H9 (cell line): Measurements from ENCODE around the gene GLRA2. TPM values are rescaled to one million over a fixed set of nuclear protein-coding genes. Genes with fewer than 3 reads are reported as not detected.

Source experiments
- DNase-seq: peaks from one replicate; pipeline ENCODE4 v3.0.0-alpha.2; 2017
- H2AFZ ChIP-seq: one replicate; pipeline ENCODE4 v1.6.1; 2013; ENCODE audit warnings: mild to moderate bottlenecking, low read length, control low read depth, moderate library complexity
- H2AK5ac ChIP-seq: 2 replicates; pipeline ENCODE4 v1.6.1; 2013; ENCODE audit warnings: low read length, control low read depth, mixed read lengths; ENCODE audit not compliant: insufficient read length
- H2BK120ac ChIP-seq: one replicate; pipeline ENCODE4 v1.6.1; 2013; ENCODE audit warnings: low read depth, mild to moderate bottlenecking, low read length, control low read depth, inconsistent platforms; ENCODE audit not compliant: poor library complexity, severe bottlenecking
- H2BK12ac ChIP-seq: 2 replicates; pipeline ENCODE4 v1.6.1; 2013; ENCODE audit warnings: low read length, control low read depth, mixed read lengths, low read depth; ENCODE audit not compliant: insufficient read length
- H2BK15ac ChIP-seq: 2 replicates; pipeline ENCODE4 v1.6.1; 2013; ENCODE audit warnings: low read depth, low read length, control low read depth
- H2BK20ac ChIP-seq: one replicate; pipeline ENCODE4 v1.6.1; 2013; ENCODE audit warnings: low read depth, mild to moderate bottlenecking, low read length, control low read depth, inconsistent platforms; ENCODE audit not compliant: poor library complexity, severe bottlenecking
- H2BK5ac ChIP-seq: 2 replicates; pipeline ENCODE4 v1.6.1; 2013; ENCODE audit warnings: low read length, control low read depth, mixed read lengths; ENCODE audit not compliant: insufficient read length
- H3K14ac ChIP-seq: 2 replicates; pipeline ENCODE4 v1.6.1; 2013; ENCODE audit warnings: low read length, control low read depth; ENCODE audit not compliant: insufficient read depth
- H3K18ac ChIP-seq: 2 replicates; pipeline ENCODE4 v1.6.1; 2013; ENCODE audit warnings: low read depth, mild to moderate bottlenecking, mixed read lengths, low read length, control low read depth; ENCODE audit not compliant: insufficient read length
- H3K23ac ChIP-seq: 2 replicates; pipeline ENCODE4 v1.6.1; 2013; ENCODE audit warnings: low read length, control low read depth, mixed read lengths, low read depth; ENCODE audit not compliant: insufficient read length
- H3K23me2 ChIP-seq: 2 replicates; pipeline ENCODE4 v1.6.1; 2013; ENCODE audit warnings: low read depth, mild to moderate bottlenecking, mixed read lengths, low read length, control low read depth; ENCODE audit not compliant: insufficient read length, poor library complexity, severe bottlenecking
- H3K27ac ChIP-seq: 2 replicates; pipeline ENCODE4 v1.5.1; 2013; ENCODE audit warnings: low read length, control low read depth, mixed read lengths, low read depth; ENCODE audit not compliant: insufficient read length
- H3K27me3 ChIP-seq: 2 replicates; pipeline ENCODE4 v1.6.1; 2013; ENCODE audit warnings: low read length, control low read depth, inconsistent platforms; ENCODE audit not compliant: insufficient read depth
- H3K4ac ChIP-seq: 2 replicates; pipeline ENCODE4 v1.6.1; 2013; ENCODE audit warnings: low read depth, mild to moderate bottlenecking, control low read depth, inconsistent platforms, low read length, moderate library complexity
- H3K4me1 ChIP-seq: 2 replicates; pipeline ENCODE4 v1.6.1; 2013; ENCODE audit warnings: low read length, control low read depth, inconsistent platforms; ENCODE audit not compliant: insufficient read depth
- H3K4me2 ChIP-seq: 2 replicates; pipeline ENCODE4 v1.6.1; 2013; ENCODE audit warnings: low read length, control low read depth, mixed read lengths; ENCODE audit not compliant: insufficient read length, insufficient read depth
- H3K56ac ChIP-seq: 2 replicates; pipeline ENCODE4 v1.6.1; 2013; ENCODE audit warnings: low read depth, mild to moderate bottlenecking, mixed read lengths, low read length, control low read depth; ENCODE audit not compliant: insufficient read length
- H3K79me1 ChIP-seq: 2 replicates; pipeline ENCODE4 v1.6.1; 2013; ENCODE audit warnings: low read depth, mild to moderate bottlenecking, moderate library complexity, low read length, control low read depth, inconsistent platforms; ENCODE audit not compliant: insufficient read depth, poor library complexity, severe bottlenecking
- H3K79me2 ChIP-seq: 2 replicates; pipeline ENCODE4 v1.6.1; 2013; ENCODE audit warnings: low read length, control low read depth, inconsistent platforms; ENCODE audit not compliant: insufficient read depth
- H3K9ac ChIP-seq: 2 replicates; pipeline ENCODE4 v1.6.1; 2013; ENCODE audit warnings: low read length, control low read depth, mixed read lengths; ENCODE audit not compliant: insufficient read length; ENCODE audit errors: extremely low read depth
- H3K9me3 ChIP-seq: one replicate; pipeline ENCODE4 v1.6.1; 2013; ENCODE audit warnings: low read depth, low read length, inconsistent platforms; ENCODE audit not compliant: control insufficient read depth
- H3T11ph ChIP-seq: one replicate; pipeline ENCODE4 v1.6.1; 2013; ENCODE audit warnings: mild to moderate bottlenecking, low read length, control low read depth, inconsistent platforms
- H4K20me1 ChIP-seq: one replicate; pipeline ENCODE4 v1.6.1; 2013; ENCODE audit not compliant: control insufficient read depth, insufficient read length, insufficient read depth
- H4K5ac ChIP-seq: 2 replicates; pipeline ENCODE4 v1.6.1; 2013; ENCODE audit warnings: low read depth, mild to moderate bottlenecking, mixed read lengths, low read length, control low read depth; ENCODE audit not compliant: insufficient read length
- H4K8ac ChIP-seq: replicated peaks from 2 replicates; pipeline ENCODE4 v1.6.1; 2013; ENCODE audit warnings: low read length, control low read depth, mixed read lengths, low read depth; ENCODE audit not compliant: insufficient read length
- H4K91ac ChIP-seq: 2 replicates; pipeline ENCODE4 v1.6.1; 2013; ENCODE audit warnings: low read depth, mild to moderate bottlenecking, moderate library complexity, mixed read lengths, low read length, control low read depth; ENCODE audit not compliant: insufficient read length
- H3K27ac Mint-ChIP-seq, 3 experiments: 2 replicates in 2 of 3; 3 replicates in 1 of 3; pipeline ENCODE4 v1.8.0; 2020 to 2021; ENCODE audit warnings: mixed read lengths in 3 of 3, mild to moderate bottlenecking in 1 of 3, moderate library complexity in 1 of 3
- H3K27me3 Mint-ChIP-seq: 2 replicates; pipeline ENCODE4 v1.8.0; 2021; ENCODE audit warnings: low read depth, mild to moderate bottlenecking, moderate library complexity, mixed read lengths
- H3K36me3 Mint-ChIP-seq, 3 experiments: 2 replicates in 2 of 3; 3 replicates in 1 of 3; pipeline ENCODE4 v1.8.0; 2020 to 2021; ENCODE audit warnings: low read depth in 3 of 3, mixed read lengths in 3 of 3; ENCODE audit not compliant: insufficient read depth in 1 of 3
- H3K4me1 Mint-ChIP-seq, 2 experiments: 2 replicates each; pipeline ENCODE4 v1.8.0; 2020; ENCODE audit warnings: mixed read lengths in 2 of 2
- H3K4me3 Mint-ChIP-seq, 2 experiments: 2 replicates in 1 of 2; 3 replicates in 1 of 2; pipeline ENCODE4 v1.8.0; 2020 to 2021; ENCODE audit warnings: mild to moderate bottlenecking in 2 of 2, mixed read lengths in 2 of 2, moderate library complexity in 1 of 2
- H3K9me3 Mint-ChIP-seq, 2 experiments: 2 replicates in 1 of 2; 3 replicates in 1 of 2; pipeline ENCODE4 v1.8.0; 2020; ENCODE audit warnings: mild to moderate bottlenecking in 2 of 2, mixed read lengths in 2 of 2, moderate library complexity in 1 of 2
- WGBS: extraction: QIAGEN DNeasy Blood & Tissue Kit; methylation state at CpG from one replicate; pipeline ENCODE4 v1.1.7; 2013; ENCODE audit warnings: missing lambda C conversion rate, low lambda C conversion rate, mixed read lengths; ENCODE audit not compliant: insufficient read length; ENCODE audit errors: extremely low coverage; 5-methylcytosine and 5-hydroxymethylcytosine counted together
- total RNA-seq: library from RNA; stranded (reverse); gene quantifications from 2 replicates; pipeline ENCODE4 v1.2.1, GENCODE V29; 2021
- TF ChIP-seq, protein P1 (sequence below): fragments of 200-600 bp; sonication (generic); conservative IDR thresholded peaks from 3 replicates; pipeline ENCODE4 v1.8.0; 2021; ENCODE audit warnings: antibody characterized with exemption, mild to moderate bottlenecking

The GLRA2 gene
- total RNA-seq, 1 experiment from 2014 or later, result not detected

DNA sequence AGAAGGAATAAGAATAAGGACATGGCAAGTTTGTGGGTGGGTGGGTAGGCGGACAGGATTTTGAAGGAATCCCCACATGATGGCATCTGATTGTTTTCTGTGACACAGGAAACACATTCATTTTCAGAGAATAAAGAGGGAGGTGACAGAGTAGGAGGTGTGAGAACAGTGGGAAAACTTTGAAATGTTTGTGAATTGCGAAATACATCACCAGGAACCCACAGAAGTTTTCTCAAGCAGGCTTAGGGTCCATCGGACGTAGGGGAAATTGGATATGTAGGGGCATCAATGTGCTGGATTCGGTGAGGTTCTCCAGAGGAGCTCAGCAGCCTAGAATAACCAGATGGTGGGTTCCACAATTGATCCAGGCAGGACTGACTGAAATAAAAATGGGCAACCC lies 171.6 kb downstream of the GLRA2 start:
- Histone ChIP-seq H4K5ac (no peak overlapping the region), H3K79me1 (no peaks in the 10 kb centered on the region), H3K18ac (no peak overlapping the region), H3K9me3 (no peaks in the 10 kb centered on the region), H2AK5ac (no peak overlapping the region), H4K20me1 (no peaks in the 10 kb centered on the region), H3K4me2 (no peak overlapping the region), H2BK20ac (no peak overlapping the region), H3T11ph (no peak overlapping the region), H3K27me3 (no peaks in the 10 kb centered on the region), H4K91ac (no peak overlapping the region), H3K56ac (no peak overlapping the region), H2BK12ac (no peak overlapping the region), H3K23ac (no peak overlapping the region), H3K9ac (no peak overlapping the region), H3K4me1 (no peaks in the 10 kb centered on the region), H2BK5ac (no peak overlapping the region), H3K4ac (no peak overlapping the region), H3K79me2 (no peaks in the 10 kb centered on the region), H3K23me2 (no peaks in the 10 kb centered on the region), H3K14ac (no peak overlapping the region), H2BK120ac (no peak overlapping the region), H2BK15ac (no peak overlapping the region), H2AFZ (no peak overlapping the region), H4K8ac (no peak overlapping the region), H3K27ac (no peak overlapping the region)
- Mint-ChIP-seq H3K27me3 (no peaks in the 10 kb centered on the region), H3K4me1 (no peaks in the 10 kb centered on the region), H3K9me3 (peaks cover 27 to 37% of the 10 kb centered on the region in 2 experiments), H3K4me3 (no peak overlapping the region), H3K27ac (no peak overlapping the region), H3K36me3 (no peaks in the 10 kb centered on the region; a peak in 1 of 7 replicates)
- WGBS, result no CpG with 5 or more reads among the region's 5 CpGs
- TF ChIP-seq, protein P1, sequence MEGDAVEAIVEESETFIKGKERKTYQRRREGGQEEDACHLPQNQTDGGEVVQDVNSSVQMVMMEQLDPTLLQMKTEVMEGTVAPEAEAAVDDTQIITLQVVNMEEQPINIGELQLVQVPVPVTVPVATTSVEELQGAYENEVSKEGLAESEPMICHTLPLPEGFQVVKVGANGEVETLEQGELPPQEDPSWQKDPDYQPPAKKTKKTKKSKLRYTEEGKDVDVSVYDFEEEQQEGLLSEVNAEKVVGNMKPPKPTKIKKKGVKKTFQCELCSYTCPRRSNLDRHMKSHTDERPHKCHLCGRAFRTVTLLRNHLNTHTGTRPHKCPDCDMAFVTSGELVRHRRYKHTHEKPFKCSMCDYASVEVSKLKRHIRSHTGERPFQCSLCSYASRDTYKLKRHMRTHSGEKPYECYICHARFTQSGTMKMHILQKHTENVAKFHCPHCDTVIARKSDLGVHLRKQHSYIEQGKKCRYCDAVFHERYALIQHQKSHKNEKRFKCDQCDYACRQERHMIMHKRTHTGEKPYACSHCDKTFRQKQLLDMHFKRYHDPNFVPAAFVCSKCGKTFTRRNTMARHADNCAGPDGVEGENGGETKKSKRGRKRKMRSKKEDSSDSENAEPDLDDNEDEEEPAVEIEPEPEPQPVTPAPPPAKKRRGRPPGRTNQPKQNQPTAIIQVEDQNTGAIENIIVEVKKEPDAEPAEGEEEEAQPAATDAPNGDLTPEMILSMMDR, result no peak
- DNase-seq, result no peak
